Measurements from ENCODE around the gene DDA1.

DNA sequence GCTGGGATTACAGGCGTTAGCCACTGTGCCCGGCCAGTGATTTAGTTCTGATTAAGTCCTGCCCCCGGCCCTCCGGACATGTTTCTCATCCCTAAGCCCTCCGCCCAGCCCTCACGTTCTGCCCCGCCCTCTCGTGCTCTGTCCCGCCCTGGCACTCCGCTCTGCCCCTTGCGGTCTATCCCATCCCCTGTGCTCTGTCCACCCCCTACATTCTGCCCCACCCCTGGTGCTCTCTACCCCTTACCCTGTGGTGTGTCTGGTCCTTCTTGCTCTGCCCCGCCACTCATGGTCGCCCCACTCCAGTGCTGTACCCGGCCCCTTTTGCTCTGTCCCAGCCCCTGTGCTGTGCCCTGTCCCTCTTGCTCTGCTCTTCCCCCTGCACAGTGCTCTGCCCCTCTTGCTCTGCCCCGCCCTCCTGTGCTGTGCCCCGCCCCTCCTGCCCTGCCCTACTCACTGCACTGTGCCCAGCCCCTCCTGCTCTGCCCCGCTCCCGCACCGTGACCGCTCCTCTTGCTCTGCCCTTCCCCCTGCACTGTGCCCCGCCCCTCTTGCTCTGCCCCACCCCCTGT lies 31.0 kb downstream of the DDA1 start:
- TF ChIP-seq TBL1XR1 (IDR thresholded peaks at IDR 0.05; ENCODE audit: low read depth, low read length): no peak
- TF ChIP-seq EED (IDR thresholded peaks at IDR 0.05; ENCODE audit: low read depth): no peak
- no peak for TF ChIP-seq SREBF2 (IDR thresholded peaks at IDR 0.05; ENCODE audit: low read length)
- TF ChIP-seq, protein P1, sequence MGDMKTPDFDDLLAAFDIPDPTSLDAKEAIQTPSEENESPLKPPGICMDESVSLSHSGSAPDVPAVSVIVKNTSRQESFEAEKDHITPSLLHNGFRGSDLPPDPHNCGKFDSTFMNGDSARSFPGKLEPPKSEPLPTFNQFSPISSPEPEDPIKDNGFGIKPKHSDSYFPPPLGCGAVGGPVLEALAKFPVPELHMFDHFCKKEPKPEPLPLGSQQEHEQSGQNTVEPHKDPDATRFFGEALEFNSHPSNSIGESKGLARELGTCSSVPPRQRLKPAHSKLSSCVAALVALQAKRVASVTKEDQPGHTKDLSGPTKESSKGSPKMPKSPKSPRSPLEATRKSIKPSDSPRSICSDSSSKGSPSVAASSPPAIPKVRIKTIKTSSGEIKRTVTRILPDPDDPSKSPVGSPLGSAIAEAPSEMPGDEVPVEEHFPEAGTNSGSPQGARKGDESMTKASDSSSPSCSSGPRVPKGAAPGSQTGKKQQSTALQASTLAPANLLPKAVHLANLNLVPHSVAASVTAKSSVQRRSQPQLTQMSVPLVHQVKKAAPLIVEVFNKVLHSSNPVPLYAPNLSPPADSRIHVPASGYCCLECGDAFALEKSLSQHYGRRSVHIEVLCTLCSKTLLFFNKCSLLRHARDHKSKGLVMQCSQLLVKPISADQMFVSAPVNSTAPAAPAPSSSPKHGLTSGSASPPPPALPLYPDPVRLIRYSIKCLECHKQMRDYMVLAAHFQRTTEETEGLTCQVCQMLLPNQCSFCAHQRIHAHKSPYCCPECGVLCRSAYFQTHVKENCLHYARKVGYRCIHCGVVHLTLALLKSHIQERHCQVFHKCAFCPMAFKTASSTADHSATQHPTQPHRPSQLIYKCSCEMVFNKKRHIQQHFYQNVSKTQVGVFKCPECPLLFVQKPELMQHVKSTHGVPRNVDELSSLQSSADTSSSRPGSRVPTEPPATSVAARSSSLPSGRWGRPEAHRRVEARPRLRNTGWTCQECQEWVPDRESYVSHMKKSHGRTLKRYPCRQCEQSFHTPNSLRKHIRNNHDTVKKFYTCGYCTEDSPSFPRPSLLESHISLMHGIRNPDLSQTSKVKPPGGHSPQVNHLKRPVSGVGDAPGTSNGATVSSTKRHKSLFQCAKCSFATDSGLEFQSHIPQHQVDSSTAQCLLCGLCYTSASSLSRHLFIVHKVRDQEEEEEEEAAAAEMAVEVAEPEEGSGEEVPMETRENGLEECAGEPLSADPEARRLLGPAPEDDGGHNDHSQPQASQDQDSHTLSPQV (IDR thresholded peaks at IDR 0.05): no peak
- no peak for TF ChIP-seq POLR2AphosphoS5 (IDR thresholded peaks at IDR 0.05; ENCODE audit: low read length)
- TF ChIP-seq ZNF384 (IDR thresholded peaks at IDR 0.05; ENCODE audit: borderline replicate concordance, low read depth, low read length): no peak
- TF ChIP-seq, protein P2, sequence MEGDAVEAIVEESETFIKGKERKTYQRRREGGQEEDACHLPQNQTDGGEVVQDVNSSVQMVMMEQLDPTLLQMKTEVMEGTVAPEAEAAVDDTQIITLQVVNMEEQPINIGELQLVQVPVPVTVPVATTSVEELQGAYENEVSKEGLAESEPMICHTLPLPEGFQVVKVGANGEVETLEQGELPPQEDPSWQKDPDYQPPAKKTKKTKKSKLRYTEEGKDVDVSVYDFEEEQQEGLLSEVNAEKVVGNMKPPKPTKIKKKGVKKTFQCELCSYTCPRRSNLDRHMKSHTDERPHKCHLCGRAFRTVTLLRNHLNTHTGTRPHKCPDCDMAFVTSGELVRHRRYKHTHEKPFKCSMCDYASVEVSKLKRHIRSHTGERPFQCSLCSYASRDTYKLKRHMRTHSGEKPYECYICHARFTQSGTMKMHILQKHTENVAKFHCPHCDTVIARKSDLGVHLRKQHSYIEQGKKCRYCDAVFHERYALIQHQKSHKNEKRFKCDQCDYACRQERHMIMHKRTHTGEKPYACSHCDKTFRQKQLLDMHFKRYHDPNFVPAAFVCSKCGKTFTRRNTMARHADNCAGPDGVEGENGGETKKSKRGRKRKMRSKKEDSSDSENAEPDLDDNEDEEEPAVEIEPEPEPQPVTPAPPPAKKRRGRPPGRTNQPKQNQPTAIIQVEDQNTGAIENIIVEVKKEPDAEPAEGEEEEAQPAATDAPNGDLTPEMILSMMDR (IDR thresholded peaks at IDR 0.05 in 2 of 3, conservative IDR thresholded peaks at IDR 0.05 in 1 of 3; ENCODE audit: control insufficient read depth in 2 of 3, extremely low read depth in 1 of 3, insufficient read depth in 1 of 3, low read depth in 3 of 3, low read length in 3 of 3): no peak
- TF ChIP-seq, protein P3, sequence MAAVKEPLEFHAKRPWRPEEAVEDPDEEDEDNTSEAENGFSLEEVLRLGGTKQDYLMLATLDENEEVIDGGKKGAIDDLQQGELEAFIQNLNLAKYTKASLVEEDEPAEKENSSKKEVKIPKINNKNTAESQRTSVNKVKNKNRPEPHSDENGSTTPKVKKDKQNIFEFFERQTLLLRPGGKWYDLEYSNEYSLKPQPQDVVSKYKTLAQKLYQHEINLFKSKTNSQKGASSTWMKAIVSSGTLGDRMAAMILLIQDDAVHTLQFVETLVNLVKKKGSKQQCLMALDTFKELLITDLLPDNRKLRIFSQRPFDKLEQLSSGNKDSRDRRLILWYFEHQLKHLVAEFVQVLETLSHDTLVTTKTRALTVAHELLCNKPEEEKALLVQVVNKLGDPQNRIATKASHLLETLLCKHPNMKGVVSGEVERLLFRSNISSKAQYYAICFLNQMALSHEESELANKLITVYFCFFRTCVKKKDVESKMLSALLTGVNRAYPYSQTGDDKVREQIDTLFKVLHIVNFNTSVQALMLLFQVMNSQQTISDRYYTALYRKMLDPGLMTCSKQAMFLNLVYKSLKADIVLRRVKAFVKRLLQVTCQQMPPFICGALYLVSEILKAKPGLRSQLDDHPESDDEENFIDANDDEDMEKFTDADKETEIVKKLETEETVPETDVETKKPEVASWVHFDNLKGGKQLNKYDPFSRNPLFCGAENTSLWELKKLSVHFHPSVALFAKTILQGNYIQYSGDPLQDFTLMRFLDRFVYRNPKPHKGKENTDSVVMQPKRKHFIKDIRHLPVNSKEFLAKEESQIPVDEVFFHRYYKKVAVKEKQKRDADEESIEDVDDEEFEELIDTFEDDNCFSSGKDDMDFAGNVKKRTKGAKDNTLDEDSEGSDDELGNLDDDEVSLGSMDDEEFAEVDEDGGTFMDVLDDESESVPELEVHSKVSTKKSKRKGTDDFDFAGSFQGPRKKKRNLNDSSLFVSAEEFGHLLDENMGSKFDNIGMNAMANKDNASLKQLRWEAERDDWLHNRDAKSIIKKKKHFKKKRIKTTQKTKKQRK (IDR thresholded peaks at IDR 0.05; ENCODE audit: low read depth, low read length): no peak
- TF ChIP-seq KDM1A (IDR thresholded peaks at IDR 0.05; ENCODE audit: borderline replicate concordance): no peak
- no peak for TF ChIP-seq EZH2 (IDR thresholded peaks at IDR 0.05; ENCODE audit: borderline replicate concordance, control insufficient read depth, low read depth, low read length)
- no peak for TF ChIP-seq SMC3 (IDR thresholded peaks at IDR 0.05; ENCODE audit: borderline replicate concordance, low read length)
- no peak for TF ChIP-seq SUZ12 (IDR thresholded peaks at IDR 0.05; ENCODE audit: unreplicated experiment)
- TF ChIP-seq ATF7 (IDR thresholded peaks at IDR 0.05; ENCODE audit: low read depth): no peak

Measured in GM12878 (cell line).